ENCODE data around the gene BRAF. TPM values are rescaled to one million over a fixed set of nuclear protein-coding genes. Genes with fewer than 3 reads are reported as not detected.

Gene BRAF
- total RNA-seq, 1 experiment from 2014 or later: 15.2 TPM

- Histone ChIP-seq H4K20me1 (ENCODE audit: low read length) (peaks cover 8% of the 10 kb centered on the region; the same call in 1 of the 2 replicates), H3K79me2 (ENCODE audit: low read length) (peaks cover 49% of the 10 kb centered on the region), H3K27me3 (ENCODE audit: low read length) (no peaks in the 10 kb centered on the region), H2AFZ (ENCODE audit: low read length) (peak within 1 kb of the TSS; percentile 81), H3K9me2 (replicated peaks; ENCODE audit: low read length) (no peaks in the 10 kb centered on the region), H3K4me3 (ENCODE audit: low read length) (peak within 1 kb of the TSS; percentile 88), H3K4me2 (ENCODE audit: low read length) (peak within 1 kb of the TSS; percentile 89), H3K9ac (ENCODE audit: low read length) (peak within 1 kb of the TSS; percentile 90), H3K27ac (ENCODE audit: low read length) (peak within 1 kb of the TSS; percentile 57), H3K36me3 (ENCODE audit: low read depth, low read length) (no peaks in the 10 kb centered on the region), H3K9me3 (ENCODE audit: low read length) (no peaks in the 10 kb centered on the region), H3K4me1 (ENCODE audit: insufficient read depth, low read length) (peaks cover 17% of the 10 kb centered on the region; the same call in 1 of the 2 replicates), H3F3A (ENCODE audit: low read length, unreplicated experiment) (no peaks in the 10 kb centered on the region)
- CTCF ChIA-PET: interaction anchor here (0.6 kb wide), 1 partner anchor 99 kb away, joined by 11 read pairs; no protein-coding TSS in a partner anchor
- no TSS peak for BruUV-seq (replicated peaks)
- TF ChIP-seq EZH2 (IDR thresholded peaks at IDR 0.05; ENCODE audit: low read length, unreplicated experiment) (no peak), EZH2phosphoT487 (IDR thresholded peaks at IDR 0.05; ENCODE audit: borderline replicate concordance, low read length) (no peak)
- TF ChIP-seq, protein P1, sequence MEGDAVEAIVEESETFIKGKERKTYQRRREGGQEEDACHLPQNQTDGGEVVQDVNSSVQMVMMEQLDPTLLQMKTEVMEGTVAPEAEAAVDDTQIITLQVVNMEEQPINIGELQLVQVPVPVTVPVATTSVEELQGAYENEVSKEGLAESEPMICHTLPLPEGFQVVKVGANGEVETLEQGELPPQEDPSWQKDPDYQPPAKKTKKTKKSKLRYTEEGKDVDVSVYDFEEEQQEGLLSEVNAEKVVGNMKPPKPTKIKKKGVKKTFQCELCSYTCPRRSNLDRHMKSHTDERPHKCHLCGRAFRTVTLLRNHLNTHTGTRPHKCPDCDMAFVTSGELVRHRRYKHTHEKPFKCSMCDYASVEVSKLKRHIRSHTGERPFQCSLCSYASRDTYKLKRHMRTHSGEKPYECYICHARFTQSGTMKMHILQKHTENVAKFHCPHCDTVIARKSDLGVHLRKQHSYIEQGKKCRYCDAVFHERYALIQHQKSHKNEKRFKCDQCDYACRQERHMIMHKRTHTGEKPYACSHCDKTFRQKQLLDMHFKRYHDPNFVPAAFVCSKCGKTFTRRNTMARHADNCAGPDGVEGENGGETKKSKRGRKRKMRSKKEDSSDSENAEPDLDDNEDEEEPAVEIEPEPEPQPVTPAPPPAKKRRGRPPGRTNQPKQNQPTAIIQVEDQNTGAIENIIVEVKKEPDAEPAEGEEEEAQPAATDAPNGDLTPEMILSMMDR (conservative IDR thresholded peaks at IDR 0.05; ENCODE audit: low read depth, low read length): no peak
- POLR2A ChIA-PET (ENCODE audit: unreplicated experiment): no interaction called here
- DNase-seq (peak; percentile 61), ATAC-seq (peak; percentile 88)
- intact Hi-C loops (cut with micrococcal nuclease): loop anchor here (1.0 kb wide), 1 partner anchor 24 kb away; no protein-coding TSS in a partner anchor
Measured at GRCh38 chr7:140696680-140697446, 227.9 kb downstream of the BRAF start, which contains the start of gene NDUFB2. Gene NDUFB2, plus strand, starts transcription at chr7:140696708. Its CDS starts 37 bp downstream, at chr7:140696745.

GRCh38 chr7:140696024-140696679 is 228.6 kb downstream of the BRAF start:
- CTCF ChIA-PET: interaction anchor here (0.6 kb wide), 1 partner anchor 100 kb away, joined by 11 read pairs; no protein-coding TSS in a partner anchor

More at GRCh38 chr7:140696024-140696679, 228.6 kb downstream of the BRAF start:
- no peak for TF ChIP-seq EZH2phosphoT487 (IDR thresholded peaks at IDR 0.05; ENCODE audit: borderline replicate concordance, low read length)
- TF ChIP-seq, protein P1 (conservative IDR thresholded peaks at IDR 0.05; ENCODE audit: low read depth, low read length): no peak
- TF ChIP-seq EZH2 (IDR thresholded peaks at IDR 0.05; ENCODE audit: low read length, unreplicated experiment): no peak
- POLR2A ChIA-PET (ENCODE audit: unreplicated experiment): interaction anchor here (0.6 kb wide), 1 partner anchor 27 kb away, joined by 7 read pairs; no protein-coding TSS in a partner anchor
- Histone ChIP-seq H3K4me3 (ENCODE audit: low read length) (peak overlapping the region; percentile 88), H3K4me2 (ENCODE audit: low read length) (peak overlapping the region; percentile 89), H3K36me3 (ENCODE audit: low read depth, low read length) (no peaks in the 10 kb centered on the region), H3K27ac (ENCODE audit: low read length) (peak overlapping the region; percentile 57), H3K9ac (ENCODE audit: low read length) (peak overlapping the region; percentile 90), H3K79me2 (ENCODE audit: low read length) (peaks cover 42% of the 10 kb centered on the region), H3F3A (ENCODE audit: low read length, unreplicated experiment) (no peaks in the 10 kb centered on the region), H2AFZ (ENCODE audit: low read length) (peak overlapping the region; percentile 81), H4K20me1 (ENCODE audit: low read length) (peaks cover 8% of the 10 kb centered on the region; the same call in 1 of the 2 replicates), H3K27me3 (ENCODE audit: low read length) (no peaks in the 10 kb centered on the region), H3K9me3 (ENCODE audit: low read length) (no peaks in the 10 kb centered on the region), H3K9me2 (replicated peaks; ENCODE audit: low read length) (no peaks in the 10 kb centered on the region), H3K4me1 (ENCODE audit: insufficient read depth, low read length) (peaks cover 17% of the 10 kb centered on the region; the same call in 1 of the 2 replicates)
- DNase-seq (peak; percentile 92), ATAC-seq (peak; percentile 89)
- intact Hi-C loops (cut with micrococcal nuclease): loop anchor here (1.0 kb wide), 1 partner anchor 23 kb away; no protein-coding TSS in a partner anchor
- BruUV-seq (replicated peaks): TSS peak; percentile 85

Measured in PC-3 (cell line).